CD4-positive, alpha-beta T cell treated with Interleukin-17A for 1 hour (primary cell): ENCODE measurements around the gene GAGE13.
"Not testable (repeated sequence)": the region's sequence is repeated elsewhere in the genome, so short reads cannot be mapped to it uniquely, and the experiment has no call there.

ENCODE experiments used
- DNase-seq: peaks from one replicate; pipeline ENCODE4 v3.0.0-alpha.2; 2020

Gene GAGE13

GRCh38 chrX:49341449-49341848 lies 10.1 kb downstream of the GAGE13 start:
- DNase-seq: not testable (repeated sequence)

DNA sequence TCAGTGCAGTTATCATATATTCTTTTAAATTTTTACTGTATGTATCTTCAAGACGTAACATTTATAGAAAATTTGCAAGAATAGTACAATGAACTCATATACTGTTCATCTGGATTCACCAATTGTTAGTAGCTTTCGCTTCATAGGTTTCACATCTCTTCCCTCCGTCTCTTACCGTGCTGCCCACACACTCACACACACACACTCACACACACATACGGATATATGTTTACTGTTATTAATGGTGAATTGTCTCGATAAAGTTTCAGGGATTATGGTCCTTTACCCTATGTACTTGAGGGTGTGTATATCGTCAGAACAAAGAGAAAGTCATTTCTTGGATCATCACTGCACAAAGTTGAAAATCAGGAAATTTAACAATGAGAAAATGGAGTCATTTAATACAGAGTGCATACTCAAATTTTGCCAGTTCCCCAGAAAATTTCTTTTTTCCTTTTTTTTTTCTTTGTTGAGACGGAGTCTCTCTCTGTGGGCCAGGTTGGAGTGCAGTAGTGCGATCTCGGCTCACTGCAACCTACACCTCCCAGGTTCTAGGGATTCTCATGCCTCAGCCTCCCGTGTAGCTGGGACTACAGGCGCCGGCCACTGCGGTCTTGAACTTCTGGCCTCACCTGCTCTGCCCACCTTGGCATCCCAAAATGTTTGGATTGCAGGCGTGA lies 13.3 kb downstream of the GAGE13 start:
- not testable (repeated sequence) for DNase-seq

DNA sequence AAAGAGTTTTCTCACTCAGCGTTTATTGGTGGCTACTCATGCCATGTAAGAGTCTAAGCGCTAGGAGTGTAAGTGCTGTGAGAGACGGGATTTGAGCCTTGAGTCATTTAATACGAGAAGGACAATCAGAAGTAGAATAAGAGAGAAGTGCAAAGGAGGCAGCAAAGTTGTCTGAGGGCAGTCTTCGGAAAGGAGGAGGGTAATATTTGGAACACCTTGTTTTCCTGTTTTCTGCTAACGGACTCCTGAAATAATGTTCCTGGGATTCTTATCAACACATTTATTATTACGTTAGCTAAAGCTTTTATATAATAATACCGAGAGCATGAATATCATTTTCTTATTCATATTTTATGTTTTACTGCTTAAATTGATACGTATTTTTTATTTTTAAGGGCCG lies 14.0 kb downstream of the GAGE13 start:
- not testable (repeated sequence) for DNase-seq

DNA sequence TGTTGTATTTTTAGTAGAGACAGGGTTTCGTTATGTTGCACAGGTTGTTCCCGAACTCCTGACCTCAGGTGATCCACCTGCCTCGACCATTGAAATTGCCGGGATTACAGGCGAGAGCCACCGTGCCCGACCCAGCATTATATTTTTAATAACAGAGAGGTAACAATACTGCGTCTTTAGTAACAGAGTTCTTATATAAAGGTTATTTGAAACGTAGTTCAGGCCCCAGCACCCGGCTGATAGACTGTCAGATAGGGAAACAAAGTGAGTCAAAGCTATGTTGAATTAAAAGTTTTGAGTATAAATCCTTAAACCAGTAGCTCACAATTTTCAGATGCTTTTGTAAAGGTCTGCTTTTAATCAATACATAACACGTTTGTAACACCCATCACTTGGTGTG lies 14.8 kb downstream of the GAGE13 start:
- DNase-seq: not testable (repeated sequence)
